Stimulated activated CD4-positive, alpha-beta T cell treated with anti-CD3 and anti-CD28 coated beads, Interleukin-15, amount 100 ng/mL, for 1 hour (primary cell): ENCODE measurements around the gene AKAP14.
"Not testable (repeated sequence)": the region's sequence is repeated elsewhere in the genome, so short reads cannot be mapped to it uniquely, and the experiment has no call there.

ENCODE experiments used
- DNase-seq, 2 donors: peaks; one replicate each; pipeline ENCODE4 v3.0.0-alpha.2; 2020; ENCODE audit warnings: low read depth in 1 of 2, low spot score in 1 of 2

The AKAP14 gene

DNA sequence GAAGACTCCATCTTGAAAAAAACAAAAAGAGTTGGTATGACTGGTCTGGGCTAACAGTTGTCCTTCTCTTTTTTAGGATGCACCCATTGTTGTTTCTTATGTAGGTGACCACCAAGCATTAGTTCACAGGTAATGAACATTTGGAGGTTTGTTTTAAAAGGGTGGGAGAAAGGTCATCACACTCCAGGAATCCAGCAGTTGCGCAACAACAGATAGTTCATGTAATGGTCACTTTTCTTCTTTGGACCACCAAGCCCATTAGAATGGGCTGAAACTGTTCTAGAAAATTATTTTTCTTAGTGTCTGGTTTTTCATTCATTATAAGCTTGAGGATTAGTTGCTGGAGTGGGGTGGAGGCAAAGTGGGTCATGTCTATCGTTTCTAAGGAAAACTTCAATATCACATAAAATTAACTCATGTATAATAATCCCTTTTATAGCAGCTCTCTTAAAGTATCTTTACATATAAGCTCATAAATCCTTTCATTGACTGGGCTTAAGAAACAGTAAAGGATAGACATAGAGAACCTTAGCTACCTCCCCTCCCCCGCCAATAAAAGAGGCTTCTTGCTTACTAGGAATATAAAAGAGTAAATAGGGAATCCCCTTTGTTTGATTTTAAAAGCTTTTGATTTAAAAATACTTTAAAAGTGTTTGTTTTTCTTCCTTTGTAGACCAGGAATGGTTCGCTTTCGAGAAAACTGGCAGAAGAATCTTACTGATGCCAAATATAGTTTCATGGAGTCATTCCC is 24.3 kb downstream of the AKAP14 start:
- DNase-seq: no peak

DNA sequence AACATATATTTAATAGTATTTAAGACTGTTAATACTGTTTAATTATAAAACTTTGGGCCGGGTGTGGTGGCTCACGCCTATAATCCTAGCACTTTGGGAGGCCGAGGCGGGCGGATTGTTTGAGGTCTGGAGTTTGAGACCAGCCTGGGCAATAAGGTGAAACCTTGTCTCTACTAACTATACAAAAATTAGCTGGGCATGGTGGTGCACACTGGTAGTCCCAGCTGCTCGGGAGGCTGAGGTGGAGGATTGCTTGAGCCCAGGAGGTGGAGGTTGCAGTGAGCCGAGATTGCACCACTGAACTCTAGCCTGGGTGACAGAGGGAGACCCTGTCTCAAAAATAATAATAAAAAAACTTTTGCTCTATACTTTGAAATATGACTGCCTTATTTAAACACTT is 26.7 kb downstream of the AKAP14 start:
- not testable (repeated sequence) for DNase-seq

DNA sequence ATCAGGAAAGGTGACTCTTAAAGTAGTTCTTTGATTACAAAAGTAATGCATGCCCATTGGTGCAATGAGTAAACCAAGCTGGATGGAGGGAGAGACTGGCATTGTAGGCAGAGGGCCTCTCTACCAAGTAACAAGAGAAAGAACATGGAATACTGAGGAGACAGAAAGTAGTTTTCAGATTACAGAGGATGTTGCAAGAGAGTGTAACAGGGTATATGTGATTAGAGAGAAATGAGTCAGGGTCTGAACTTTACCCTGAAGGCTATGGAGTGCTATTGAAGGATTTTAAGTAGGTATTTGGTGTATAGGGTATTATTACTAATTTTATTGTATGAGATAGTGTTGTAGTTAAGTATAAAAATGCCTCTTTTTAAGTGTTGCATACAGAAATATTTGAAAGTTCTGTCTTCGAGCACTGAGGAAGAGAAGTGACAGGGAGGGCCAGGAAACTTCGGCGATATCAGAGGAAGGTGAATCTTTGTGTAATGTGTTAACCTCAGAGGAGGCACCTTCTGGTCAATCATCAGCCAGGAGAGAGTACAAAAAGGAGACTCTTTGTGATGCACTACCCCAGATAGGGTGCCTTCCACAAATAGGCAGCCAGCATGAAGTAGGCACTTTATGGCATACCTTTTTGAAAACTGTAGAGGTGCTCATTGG is 39.7 kb downstream of the AKAP14 start:
- no peak for DNase-seq

DNA sequence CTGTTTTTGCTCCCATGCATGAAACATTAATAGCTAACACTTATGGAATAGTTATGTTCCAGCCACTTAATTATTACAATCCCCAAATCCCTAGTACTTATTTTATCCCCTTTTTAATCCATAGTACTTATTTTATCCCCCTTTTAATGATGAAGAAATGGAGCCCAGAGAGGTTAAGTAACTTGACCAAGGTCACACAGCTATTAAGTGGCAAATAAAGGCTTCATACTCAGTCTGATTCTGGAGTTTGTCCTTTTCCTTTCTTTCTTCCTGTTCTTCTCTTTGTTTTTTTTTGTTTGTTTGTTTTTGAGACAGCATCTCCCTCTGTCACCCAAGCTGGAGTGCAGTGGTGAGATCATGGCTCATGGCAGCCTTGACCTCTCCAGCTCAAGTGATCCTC is 45.6 kb downstream of the AKAP14 start:
- DNase-seq: no peak

DNA sequence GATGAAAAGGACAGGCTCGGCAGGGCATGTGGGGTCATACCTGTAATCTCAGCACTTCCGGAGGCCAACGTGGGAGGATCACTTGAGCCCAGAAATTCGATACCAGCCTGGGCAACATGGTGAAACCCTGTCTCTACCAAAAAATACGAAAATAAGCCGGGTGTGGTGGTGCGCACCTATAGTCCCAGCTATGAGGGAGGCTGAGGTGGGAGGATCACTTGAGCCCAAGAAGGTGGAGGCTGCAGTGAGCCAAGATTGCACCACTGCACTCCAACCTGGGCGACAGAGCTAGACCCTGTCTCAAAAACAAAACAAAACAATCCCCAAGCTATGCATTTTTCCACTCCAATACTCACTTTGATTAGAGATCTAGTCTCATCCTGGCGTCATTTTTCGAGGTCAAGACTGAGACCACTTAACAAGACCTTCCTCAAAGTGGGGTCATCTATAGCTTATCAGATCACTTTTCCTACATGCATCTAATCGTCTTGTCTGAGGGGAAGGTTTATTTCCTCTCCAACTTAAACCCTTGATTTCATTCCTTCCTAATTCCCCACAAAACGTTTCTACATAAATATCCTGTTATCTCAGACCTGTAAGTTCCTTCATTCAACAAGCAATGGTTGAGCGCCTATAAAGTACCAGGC is 46.6 kb downstream of the AKAP14 start:
- DNase-seq: no peak

DNA sequence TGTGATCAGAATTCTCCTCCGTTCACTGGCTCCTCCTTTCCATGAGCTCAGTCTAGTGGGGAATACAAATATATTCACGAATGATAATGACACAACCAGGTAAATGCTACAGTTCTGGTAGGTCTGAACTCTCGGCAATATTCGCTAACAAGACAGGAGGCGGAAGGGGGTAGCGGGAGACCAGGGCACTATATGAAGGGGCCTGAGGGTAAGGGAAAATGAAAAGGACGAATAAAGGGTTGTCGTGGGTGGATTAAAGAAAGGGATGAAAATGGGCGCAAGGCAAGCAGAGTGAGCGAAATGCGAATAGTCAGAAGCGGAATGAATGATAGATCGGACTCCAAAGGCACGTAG is 47.1 kb downstream of the AKAP14 start:
- no peak for DNase-seq

DNA sequence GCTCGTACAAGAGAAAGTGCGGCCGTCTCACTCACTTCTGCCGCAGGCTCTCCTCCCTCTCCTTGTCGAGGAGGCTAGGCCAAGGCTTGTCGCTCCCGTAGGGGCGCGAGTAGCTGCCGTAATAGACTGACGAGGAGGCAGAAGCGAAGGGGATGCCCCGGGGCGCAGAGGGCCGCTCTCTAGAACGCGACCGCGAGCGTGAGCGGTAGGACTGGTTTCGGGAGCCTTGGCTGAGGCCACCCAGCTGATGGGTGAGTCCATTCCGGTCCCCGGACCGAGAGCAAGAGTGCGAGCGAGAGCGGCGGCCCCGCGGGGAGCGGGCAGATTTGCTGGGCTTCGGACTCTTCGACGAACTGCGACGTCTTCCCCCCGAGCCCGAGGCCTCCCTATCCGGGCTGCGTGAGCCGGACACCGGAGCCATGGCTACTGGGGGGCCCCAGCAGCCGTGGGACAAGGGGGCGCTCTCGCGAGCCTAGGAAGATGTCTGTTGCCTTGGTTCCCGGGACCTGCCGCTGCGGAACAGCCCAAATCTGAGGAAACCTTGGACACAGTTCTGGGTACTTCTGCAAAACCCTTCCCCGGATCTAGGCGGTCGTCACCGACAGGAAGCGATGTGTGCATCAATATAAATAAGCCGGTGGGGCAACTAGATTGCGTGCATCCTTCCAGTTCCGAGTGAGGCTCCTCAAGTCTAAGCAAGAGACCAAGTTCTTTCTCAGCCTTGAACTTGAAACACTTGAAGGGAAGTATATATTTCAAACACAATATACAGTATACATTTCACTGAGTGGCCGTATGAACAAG is 47.7 kb downstream of the AKAP14 start, which contains the start of gene NKAP:
Gene NKAP (minus strand): TSS at position 567 of the 804 bp plus-strand sequence. CDS start 146 bp downstream, at position 421.
- DNase-seq: peak; percentile 63 to 67

DNA sequence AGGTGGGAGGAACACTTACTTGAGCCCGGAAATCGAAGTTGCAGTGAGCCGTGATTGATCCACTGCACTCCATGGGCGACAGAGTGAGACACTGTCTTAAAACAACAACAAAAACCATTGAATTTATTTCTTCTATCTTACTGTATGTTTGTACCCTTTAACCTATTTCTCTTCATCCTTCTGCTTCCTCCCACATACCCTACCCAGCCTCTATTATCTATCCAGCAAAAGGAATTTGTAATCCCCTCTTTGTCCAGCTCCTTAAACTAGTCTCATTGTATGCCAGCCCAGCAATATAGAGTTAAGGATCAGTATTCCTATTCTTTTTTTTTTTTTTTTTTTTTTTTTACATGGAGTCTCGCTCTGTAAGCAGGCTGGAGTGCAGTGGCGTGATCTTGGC is 49.8 kb downstream of the AKAP14 start:
- DNase-seq: no peak

DNA sequence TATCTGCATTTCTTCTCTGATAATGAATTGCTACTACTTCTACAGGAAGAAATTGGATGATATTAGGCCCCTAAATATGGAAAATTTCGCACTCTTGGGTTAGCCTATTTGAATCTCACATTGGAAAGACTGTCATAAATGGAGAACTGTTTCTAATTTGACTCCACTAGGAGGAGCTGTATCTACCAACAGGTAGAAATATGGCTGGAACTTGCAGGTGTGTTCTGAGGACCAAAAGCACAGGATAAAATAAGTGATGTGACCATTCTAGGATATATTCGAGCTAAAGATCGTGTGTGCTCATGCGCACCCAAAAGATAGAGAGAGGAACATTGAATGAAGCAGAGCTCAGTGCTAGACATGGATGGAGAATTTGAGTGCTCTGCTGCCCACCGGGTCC is 52.7 kb downstream of the AKAP14 start:
- DNase-seq: no peak

DNA sequence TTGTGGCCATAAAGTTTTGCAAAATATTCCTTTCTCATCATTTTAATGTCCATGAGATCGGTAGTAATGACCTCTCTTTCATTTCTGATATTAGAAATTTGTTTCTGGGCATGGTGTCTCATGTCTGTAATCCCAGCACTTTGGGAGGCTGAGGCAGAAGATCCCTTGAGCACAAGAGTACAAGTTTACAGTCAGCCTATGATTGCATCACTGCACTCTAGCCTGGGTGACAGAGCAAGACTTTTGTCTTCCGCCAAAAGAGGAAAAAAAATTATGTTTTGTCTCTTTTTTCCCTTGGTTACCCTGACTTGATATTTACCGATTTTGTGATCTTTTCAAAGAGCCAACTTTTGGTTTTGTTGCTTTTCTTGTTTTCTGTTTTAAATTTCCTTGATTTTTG is 58.7 kb downstream of the AKAP14 start:
- DNase-seq: no peak

DNA sequence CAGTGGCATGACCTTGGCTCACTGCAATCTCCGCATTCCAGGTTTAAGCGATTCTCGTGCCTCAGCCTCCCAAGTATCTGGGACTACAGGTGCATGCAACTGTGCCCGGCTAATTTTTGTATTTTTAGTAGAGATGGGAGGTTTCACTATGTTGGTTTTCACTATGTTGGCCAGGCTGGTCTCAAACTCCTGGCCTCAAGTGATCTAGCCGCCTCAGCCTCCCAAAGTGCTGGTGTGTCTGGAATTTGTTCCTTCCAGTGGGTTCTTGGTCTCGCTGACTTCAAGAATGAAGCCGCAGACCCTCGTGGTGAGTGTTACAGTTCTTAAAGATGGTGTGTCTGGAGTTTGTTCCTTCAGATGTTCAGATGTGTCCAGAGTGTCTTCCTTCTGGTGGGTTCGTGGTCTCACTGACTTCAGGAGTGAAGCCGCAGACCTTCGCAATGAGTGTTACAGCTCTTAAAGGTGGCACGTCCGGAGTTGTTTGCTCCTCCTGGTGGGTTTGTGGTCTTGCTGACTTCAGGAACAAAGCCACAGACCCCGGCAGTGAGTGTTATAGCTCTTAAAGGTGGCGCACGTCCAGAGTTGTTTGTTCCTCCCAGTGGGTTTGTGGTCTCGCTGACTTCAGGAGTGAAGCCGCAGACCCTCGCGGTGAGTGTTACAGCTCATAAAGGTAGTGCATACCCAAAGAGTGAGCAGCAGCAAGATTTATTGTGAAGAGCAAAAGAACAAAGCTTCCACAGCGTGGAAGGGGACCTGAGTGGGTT is 60.3 kb downstream of the AKAP14 start:
- DNase-seq: peak in 1 of 2 donors; percentile 1

DNA sequence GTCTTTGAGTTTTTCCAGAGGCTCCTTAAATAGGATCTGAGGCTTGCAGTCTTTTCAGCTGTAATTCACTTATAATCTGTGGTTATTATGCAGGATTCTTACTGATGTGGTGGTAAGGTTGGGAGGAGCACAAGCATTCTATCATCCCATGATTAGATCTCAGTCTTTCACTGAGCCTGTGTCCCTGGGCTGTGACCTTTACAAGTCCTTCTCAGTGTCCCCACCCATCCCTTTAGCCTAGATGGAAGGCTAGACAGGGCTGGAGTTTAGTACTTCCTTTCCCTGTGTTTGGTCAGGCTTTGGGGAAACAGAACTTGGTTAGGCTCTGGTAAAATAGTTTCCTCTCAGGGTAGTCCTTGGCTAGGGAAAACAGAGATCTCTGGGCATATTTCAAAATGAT is 64.9 kb downstream of the AKAP14 start:
- no peak for DNase-seq

DNA sequence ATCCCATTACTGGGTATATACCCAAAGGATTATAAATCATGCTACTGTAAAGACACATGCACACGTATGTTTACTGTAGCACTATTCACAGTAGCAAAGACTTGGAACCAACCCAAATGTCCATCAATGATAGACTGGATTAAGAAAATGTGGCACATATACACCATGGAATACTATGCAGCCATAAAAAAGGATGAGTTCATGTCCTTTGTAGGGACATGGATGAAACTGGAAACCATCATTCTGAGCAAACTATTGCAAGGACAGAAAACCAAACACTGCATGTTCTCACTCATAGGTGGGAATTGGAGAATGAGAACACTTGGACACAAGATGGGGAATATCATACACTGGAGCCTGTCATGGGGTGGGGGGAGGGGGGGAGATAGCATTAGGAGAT is 71.1 kb downstream of the AKAP14 start:
- not testable (repeated sequence) for DNase-seq
